DMS53 treated with DMSO at 0.1 percent for 48 hours (cell line): ENCODE results near the gene KLHL35.

Source experiments
- DNase-seq: peaks from one replicate; lab custom pipeline; 2025; ENCODE audit not compliant: unreplicated experiment; lab: John Stamatoyannopoulos, UW

The KLHL35 gene

DNA sequence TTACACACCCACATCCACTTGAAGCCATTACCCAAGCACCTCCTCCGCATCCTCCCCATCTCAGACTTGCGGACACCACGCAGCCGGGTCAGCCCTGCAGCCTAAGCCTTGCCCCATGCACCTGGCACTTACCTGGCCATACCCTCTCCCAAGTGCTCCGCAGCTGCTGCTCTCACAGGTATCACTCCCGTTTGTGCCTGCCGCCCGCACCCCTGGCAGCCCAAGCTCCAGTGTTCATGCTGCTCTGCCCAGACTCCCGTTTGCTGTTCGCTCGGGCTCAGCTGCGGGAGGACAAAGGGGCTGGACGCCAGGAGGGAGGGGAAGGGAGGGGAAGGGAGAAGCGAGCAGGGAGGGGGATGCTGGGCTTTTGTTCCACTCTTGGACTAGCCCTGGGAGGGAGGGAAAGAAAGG lies at the start of gene KLHL35:
KLHL35 (minus strand) TSS at position 293 of the 411 bp plus-strand sequence. CDS start 2,574 bp downstream, outside the sequence.
- peak; percentile 55 for DNase-seq

GRCh38 chr11:75481922-75482606 lies 49.1 kb upstream of the KLHL35 start:
- no peak for DNase-seq

DNA sequence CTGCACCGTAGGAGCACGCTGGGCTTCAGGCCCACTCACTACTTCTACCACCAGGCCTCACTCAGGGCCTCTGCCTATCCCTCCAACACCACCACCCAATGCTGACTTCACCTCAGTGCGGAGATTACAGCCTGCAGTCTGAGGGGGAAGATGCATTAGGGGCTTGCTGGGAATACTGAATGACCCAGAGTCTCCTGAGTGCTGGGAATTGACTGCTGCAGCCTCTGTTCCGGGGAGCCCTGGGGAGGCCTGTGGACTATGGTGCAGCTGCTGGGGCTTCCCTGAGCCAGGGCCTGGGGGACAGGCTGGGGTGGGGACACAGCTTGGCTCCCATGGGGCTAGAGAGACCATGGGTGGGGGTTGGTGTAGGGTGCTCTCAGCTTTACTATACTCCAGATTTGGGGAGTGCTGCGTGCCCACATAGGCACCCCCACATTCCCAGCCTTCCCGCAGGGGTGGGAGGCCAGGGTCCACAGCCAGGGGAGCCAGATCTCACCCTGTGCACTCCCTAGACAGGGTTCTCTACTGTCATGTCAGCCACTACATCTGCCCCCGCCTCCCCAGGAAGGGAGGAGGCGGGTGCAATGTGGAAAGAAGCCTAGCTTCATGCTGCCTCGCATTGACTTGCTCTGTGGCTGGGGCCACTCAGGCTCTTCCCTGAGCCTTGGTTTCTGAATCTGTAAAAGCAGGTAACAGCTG lies 48.4 kb upstream of the KLHL35 start:
- no peak for DNase-seq

GRCh38 chr11:75480185-75481175 lies 47.5 kb upstream of the KLHL35 start:
- DNase-seq, result no peak

DNA sequence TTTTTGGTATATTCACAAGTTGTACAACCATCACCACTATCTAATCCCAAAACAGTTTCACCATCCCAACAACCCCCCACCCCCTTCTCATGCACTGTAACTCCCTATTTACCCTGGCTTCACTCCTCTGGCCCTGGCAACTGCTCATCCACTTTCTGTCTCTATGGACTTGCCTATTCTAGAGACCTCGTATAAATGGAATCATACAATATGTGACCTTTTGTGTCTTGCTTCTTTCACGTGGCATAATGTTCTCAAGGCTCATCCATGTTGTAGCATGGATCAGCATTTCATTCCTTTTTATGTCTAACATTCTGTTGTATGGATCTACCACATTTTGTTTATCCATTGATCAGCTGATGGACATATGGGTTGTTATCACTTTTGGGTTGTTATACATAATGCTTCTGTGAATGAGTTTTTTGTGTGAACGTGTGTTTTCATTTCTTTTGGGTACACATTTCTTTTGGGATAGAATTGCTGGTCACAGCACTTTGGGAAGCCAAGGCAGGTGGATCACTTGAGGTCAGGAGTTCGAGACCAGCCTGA lies 46.7 kb upstream of the KLHL35 start:
- DNase-seq, result no peak

DNA sequence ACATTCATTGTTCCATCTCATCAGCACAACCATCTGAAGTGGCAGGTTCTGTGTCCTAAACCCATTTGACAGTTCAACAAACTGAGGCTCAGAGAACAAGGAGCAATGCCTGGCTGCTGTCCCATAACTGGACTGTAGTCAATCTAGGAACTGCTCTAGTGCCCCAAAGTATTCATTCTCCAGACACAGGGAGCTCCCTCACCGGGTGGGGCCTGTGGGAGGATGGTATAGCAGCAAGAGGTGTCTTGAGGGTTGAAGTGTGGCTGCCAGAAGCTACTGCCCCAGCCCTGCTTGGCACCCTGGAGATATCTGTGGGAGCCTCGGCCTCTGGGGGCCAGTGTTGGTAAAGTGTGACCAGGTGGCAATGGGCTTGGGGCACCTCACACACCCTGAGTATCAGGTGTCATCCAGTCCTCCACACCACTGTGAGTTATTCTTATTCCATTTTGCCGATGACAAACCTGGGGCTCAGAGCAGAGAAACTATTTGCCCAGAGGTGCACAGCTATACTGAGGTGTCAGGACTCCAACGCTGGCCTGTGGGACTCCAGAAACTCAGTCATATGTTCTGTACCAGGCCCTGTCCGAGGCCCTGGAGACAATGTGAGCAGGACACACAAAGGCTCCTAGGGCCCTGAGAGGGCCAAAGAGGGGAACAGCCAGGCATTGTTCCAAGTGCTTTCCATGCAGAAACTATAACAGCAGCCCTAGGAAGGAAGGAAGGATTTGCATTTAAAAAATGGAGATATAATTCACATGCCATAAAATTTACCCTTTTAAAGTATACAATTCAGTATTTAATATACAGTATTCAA lies 46.0 kb upstream of the KLHL35 start:
- DNase-seq, result no peak

GRCh38 chr11:75477614-75477935 lies 44.6 kb upstream of the KLHL35 start:
- DNase-seq, result no peak

- DNase-seq, result peak; percentile 86
Measured at GRCh38 chr11:75476739-75477613, 44.0 kb upstream of the KLHL35 start.

GRCh38 chr11:75475767-75476650 lies 43.0 kb upstream of the KLHL35 start:
- DNase-seq, result peak; percentile 54

- no peak for DNase-seq
Measured at GRCh38 chr11:75474878-75475766, 42.1 kb upstream of the KLHL35 start.

DNA sequence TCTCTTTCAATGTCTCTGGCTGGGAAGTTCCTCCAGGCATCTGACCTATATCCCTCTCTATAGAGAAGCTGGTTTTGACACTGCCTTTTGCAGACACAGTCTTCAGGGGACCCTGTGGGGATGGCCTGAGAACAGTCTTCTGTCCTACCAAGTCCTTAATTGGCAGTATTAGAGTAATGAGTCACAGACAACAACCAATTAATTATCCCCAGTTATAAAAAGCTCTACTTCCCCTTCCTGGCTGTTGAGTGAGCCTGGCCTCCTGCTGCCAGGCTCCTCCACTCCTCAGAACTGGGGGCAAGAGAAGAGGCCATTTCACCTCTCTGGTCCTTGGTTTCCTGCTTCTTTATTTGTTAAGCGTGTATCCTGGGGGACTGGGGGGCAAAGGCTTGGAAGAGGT lies 41.2 kb upstream of the KLHL35 start:
- no peak for DNase-seq

DNA sequence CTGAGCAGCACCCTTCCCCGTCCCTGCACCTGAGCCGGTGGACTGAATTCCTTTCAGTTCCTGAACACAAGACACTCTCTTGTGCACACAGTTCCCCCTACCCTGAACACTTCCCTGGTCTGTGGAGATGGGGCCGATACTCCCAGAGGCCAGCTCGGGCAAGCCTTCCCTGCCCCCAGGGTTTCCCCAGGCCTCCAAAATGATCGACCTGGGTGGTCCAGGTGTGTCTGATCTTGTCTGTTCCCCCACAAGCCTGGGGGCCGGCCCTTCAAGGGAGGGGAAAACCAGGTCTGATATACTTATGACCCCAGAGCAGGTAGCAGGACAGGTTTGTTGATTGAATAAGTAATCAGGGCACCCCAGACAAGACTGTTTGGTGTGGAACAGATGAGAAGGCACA lies 40.7 kb upstream of the KLHL35 start:
- DNase-seq, result no peak

- DNase-seq, result no peak
Measured at GRCh38 chr11:75472081-75472732, 39.2 kb upstream of the KLHL35 start.

DNA sequence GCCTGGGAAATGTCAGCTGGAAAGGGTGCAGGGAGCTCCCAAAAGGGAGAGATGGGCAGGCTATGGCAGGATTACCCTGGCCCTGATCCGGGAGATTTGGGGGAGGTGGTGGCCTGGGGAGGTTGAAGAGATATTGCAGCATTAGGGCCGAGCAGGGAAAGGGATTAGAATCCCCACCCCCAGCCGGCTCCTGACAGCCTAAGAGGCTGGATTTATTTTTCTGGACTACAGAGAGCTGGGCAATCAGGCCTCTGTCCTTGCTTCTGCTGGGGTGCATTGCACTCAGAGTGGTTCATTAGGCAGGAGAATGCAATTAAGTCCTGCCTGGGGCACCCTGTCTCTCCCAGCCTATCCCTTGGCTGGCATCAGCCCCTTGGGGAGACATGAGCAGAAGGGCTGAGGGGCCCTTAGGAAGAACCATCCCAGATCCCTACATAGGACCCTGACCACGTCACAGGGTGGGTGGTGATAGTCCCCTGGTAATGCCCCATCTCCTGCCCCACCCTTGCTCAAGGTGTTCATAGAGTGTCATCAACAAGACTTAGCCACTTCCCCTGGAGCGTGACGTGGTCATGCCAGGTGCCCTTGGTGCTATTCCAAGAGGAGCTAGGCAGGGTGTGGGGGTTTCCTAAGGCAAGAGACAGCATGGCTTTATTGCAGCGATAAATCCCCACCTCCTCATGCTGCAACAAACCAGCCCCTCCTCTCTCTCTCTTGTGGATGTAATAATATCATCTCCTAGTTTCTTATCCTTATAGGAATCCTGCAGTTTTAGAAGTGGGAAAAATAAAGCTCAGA lies 38.4 kb upstream of the KLHL35 start:
- DNase-seq, result no peak

DNA sequence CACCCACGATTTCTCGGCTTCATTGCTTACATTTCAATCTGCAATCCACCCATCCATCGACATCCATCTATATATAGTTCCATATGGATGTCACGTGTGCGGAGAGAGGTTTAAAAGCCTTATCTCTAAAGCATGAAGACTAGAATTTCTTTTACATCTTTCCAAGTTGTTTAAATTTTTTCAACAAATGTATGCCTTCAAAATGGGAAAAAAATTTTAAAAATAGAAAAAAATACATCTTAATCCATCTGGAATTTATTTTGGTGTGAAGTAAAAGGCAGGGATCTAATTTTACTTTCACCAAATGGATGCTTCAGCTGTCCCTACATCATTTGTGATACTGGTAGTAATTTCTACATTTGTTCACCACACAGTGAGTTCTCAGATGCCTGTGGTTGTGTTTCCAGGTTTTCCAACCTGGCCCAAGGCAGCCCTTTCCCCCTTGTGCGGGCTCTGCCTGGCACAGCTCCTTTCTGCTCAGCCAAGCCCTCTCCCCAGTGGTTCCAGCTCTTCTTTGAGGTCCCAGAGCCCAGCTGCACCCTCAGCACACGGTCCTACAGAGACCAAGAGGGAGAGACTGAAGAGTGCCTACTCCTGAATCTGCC lies 37.6 kb upstream of the KLHL35 start:
- no peak for DNase-seq
